ENCODE measurements around the gene CPN2. TPM values are rescaled to one million over a fixed set of nuclear protein-coding genes. Genes with fewer than 3 reads are reported as not detected.

The CPN2 gene
- total and polyA plus RNA-seq, 2 of the 8 experiments (the other 6 are each of a cell fraction or from before 2014, with no cell fraction given): 0.03 TPM; not detected in 1

DNA sequence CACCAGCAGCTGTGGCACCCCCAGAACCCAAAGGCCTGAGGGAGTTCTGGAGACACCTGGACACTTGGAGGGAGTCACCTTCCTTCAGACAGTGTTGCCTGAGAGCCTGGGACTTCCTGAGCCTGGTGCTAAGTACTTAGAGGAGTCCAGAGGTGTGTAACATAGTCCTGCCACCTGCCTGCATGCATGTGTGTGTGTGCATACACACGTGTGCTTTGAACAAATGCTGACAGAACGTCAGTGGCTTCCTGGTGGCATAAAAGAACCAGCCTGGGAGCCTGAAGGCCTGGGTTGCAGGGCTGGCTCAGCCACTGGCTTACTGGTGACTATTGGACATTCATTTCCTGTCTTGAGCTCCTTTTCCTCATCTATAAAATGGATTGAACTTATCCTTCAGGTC is 3.2 kb upstream of the CPN2 start (continued):
- TF ChIP-seq, protein P1, sequence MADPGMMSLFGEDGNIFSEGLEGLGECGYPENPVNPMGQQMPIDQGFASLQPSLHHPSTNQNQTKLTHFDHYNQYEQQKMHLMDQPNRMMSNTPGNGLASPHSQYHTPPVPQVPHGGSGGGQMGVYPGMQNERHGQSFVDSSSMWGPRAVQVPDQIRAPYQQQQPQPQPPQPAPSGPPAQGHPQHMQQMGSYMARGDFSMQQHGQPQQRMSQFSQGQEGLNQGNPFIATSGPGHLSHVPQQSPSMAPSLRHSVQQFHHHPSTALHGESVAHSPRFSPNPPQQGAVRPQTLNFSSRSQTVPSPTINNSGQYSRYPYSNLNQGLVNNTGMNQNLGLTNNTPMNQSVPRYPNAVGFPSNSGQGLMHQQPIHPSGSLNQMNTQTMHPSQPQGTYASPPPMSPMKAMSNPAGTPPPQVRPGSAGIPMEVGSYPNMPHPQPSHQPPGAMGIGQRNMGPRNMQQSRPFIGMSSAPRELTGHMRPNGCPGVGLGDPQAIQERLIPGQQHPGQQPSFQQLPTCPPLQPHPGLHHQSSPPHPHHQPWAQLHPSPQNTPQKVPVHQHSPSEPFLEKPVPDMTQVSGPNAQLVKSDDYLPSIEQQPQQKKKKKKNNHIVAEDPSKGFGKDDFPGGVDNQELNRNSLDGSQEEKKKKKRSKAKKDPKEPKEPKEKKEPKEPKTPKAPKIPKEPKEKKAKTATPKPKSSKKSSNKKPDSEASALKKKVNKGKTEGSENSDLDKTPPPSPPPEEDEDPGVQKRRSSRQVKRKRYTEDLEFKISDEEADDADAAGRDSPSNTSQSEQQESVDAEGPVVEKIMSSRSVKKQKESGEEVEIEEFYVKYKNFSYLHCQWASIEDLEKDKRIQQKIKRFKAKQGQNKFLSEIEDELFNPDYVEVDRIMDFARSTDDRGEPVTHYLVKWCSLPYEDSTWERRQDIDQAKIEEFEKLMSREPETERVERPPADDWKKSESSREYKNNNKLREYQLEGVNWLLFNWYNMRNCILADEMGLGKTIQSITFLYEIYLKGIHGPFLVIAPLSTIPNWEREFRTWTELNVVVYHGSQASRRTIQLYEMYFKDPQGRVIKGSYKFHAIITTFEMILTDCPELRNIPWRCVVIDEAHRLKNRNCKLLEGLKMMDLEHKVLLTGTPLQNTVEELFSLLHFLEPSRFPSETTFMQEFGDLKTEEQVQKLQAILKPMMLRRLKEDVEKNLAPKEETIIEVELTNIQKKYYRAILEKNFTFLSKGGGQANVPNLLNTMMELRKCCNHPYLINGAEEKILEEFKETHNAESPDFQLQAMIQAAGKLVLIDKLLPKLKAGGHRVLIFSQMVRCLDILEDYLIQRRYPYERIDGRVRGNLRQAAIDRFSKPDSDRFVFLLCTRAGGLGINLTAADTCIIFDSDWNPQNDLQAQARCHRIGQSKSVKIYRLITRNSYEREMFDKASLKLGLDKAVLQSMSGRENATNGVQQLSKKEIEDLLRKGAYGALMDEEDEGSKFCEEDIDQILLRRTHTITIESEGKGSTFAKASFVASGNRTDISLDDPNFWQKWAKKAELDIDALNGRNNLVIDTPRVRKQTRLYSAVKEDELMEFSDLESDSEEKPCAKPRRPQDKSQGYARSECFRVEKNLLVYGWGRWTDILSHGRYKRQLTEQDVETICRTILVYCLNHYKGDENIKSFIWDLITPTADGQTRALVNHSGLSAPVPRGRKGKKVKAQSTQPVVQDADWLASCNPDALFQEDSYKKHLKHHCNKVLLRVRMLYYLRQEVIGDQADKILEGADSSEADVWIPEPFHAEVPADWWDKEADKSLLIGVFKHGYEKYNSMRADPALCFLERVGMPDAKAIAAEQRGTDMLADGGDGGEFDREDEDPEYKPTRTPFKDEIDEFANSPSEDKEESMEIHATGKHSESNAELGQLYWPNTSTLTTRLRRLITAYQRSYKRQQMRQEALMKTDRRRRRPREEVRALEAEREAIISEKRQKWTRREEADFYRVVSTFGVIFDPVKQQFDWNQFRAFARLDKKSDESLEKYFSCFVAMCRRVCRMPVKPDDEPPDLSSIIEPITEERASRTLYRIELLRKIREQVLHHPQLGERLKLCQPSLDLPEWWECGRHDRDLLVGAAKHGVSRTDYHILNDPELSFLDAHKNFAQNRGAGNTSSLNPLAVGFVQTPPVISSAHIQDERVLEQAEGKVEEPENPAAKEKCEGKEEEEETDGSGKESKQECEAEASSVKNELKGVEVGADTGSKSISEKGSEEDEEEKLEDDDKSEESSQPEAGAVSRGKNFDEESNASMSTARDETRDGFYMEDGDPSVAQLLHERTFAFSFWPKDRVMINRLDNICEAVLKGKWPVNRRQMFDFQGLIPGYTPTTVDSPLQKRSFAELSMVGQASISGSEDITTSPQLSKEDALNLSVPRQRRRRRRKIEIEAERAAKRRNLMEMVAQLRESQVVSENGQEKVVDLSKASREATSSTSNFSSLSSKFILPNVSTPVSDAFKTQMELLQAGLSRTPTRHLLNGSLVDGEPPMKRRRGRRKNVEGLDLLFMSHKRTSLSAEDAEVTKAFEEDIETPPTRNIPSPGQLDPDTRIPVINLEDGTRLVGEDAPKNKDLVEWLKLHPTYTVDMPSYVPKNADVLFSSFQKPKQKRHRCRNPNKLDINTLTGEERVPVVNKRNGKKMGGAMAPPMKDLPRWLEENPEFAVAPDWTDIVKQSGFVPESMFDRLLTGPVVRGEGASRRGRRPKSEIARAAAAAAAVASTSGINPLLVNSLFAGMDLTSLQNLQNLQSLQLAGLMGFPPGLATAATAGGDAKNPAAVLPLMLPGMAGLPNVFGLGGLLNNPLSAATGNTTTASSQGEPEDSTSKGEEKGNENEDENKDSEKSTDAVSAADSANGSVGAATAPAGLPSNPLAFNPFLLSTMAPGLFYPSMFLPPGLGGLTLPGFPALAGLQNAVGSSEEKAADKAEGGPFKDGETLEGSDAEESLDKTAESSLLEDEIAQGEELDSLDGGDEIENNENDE (IDR thresholded peaks at IDR 0.05; ENCODE audit: insufficient replicate concordance, low read length): no peak
- TF ChIP-seq, protein P2, sequence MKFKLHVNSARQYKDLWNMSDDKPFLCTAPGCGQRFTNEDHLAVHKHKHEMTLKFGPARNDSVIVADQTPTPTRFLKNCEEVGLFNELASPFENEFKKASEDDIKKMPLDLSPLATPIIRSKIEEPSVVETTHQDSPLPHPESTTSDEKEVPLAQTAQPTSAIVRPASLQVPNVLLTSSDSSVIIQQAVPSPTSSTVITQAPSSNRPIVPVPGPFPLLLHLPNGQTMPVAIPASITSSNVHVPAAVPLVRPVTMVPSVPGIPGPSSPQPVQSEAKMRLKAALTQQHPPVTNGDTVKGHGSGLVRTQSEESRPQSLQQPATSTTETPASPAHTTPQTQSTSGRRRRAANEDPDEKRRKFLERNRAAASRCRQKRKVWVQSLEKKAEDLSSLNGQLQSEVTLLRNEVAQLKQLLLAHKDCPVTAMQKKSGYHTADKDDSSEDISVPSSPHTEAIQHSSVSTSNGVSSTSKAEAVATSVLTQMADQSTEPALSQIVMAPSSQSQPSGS (IDR thresholded peaks at IDR 0.05; ENCODE audit: low read length): no peak
- no peak for TF ChIP-seq RAD21 (IDR thresholded peaks at IDR 0.05 in 1 of 2, conservative IDR thresholded peaks at IDR 0.05 in 1 of 2; ENCODE audit: low read depth in 2 of 2, low read length in 2 of 2)
- no peak for TF ChIP-seq BCL11A (IDR thresholded peaks at IDR 0.05; ENCODE audit: low read depth in 2 of 2, low read length in 2 of 2)

All from H1 (cell line).